ENCODE data around the gene MEAK7. TPM values are rescaled to one million over a fixed set of nuclear protein-coding genes. Genes with fewer than 3 reads are reported as not detected.

The MEAK7 gene
- polyA plus RNA-seq, 3 donors = 2.5 to 5.0 (median 4.7) TPM

DNA sequence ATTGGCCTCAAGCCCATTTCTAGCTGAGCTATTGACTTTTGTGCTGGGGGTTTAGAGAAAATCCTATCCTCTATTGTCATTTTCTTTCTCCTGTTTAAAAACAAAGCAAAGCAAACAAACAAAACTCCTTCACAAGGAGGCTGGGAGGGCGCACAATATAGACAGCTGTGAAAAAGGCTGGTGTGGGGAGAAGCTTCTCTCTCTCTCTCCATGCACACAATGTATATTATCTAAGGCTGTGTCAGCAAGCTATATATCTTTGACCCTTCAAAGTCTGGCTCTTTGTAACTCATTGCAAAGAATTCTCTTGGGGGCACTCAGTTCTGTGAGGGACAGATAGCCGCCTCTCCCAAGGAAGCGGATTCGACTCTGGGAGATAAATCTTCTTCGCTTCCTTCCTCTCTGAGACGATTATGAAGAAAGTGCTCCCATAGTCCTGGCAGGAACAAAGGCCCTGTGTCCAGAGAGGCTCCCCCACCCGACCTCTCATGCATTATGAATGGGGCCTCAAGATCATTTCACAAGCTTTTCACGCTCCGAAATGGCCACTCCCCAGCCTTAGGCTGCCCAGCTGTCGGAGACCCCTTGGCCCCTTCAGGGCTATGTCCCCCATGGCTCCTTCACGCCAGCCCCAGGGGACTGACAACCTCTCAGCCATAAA is 33.2 kb upstream of the MEAK7 start:
- Mint-ChIP-seq H3K4me1 (peaks cover 10% of the 10 kb centered on the region), H3K4me3 (no peak overlapping the region), H3K36me3 (no peaks in the 10 kb centered on the region), H3K9me3 (peaks cover 0 to 6% (median 1%) of the 10 kb centered on the region in 7 donors), H3K27ac (no peak overlapping the region), H3K27me3 (ENCODE audit: low read depth in 3 of 3) (peaks cover 4 to 6% (median 5%) of the 10 kb centered on the region in 3 donors)
- no peaks in the 10 kb centered on the region for H3K27me3 ChIP-seq (ENCODE audit: control insufficient read depth in 2 of 2, insufficient read depth in 2 of 2, low read length in 2 of 2)
- peaks cover 13 to 17% of the 10 kb centered on the region in 2 donors for H3K4me1 ChIP-seq (ENCODE audit: control insufficient read depth in 1 of 2, insufficient read depth in 2 of 2, low read length in 2 of 2)
- no peaks in the 10 kb centered on the region for H3K79me2 ChIP-seq (ENCODE audit: insufficient read depth, low read length)
- no peak overlapping the region for H3K27ac ChIP-seq (ENCODE audit: low read depth in 1 of 2, low read length in 2 of 2)
- H3K9me3 ChIP-seq (replicated peaks in 1 of 2; ENCODE audit: control insufficient read depth in 1 of 2, insufficient read depth in 1 of 2, low read length in 2 of 2) = no peaks in the 10 kb centered on the region
- H3K9ac ChIP-seq (ENCODE audit: insufficient read depth, low read length, poor library complexity, severe bottlenecking) = no peak overlapping the region
- H3K4me3 ChIP-seq (replicated peaks in 1 of 3; ENCODE audit: low read depth in 2 of 3, low read length in 3 of 3) = no peak overlapping the region
- no peaks in the 10 kb centered on the region for H3K36me3 ChIP-seq (replicated peaks in 1 of 2; ENCODE audit: control insufficient read depth in 1 of 2, insufficient read depth in 2 of 2, low read length in 2 of 2)
- intact Hi-C loops (cut with micrococcal nuclease) = no loop called here
- TF ChIP-seq, protein P1, sequence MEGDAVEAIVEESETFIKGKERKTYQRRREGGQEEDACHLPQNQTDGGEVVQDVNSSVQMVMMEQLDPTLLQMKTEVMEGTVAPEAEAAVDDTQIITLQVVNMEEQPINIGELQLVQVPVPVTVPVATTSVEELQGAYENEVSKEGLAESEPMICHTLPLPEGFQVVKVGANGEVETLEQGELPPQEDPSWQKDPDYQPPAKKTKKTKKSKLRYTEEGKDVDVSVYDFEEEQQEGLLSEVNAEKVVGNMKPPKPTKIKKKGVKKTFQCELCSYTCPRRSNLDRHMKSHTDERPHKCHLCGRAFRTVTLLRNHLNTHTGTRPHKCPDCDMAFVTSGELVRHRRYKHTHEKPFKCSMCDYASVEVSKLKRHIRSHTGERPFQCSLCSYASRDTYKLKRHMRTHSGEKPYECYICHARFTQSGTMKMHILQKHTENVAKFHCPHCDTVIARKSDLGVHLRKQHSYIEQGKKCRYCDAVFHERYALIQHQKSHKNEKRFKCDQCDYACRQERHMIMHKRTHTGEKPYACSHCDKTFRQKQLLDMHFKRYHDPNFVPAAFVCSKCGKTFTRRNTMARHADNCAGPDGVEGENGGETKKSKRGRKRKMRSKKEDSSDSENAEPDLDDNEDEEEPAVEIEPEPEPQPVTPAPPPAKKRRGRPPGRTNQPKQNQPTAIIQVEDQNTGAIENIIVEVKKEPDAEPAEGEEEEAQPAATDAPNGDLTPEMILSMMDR (IDR thresholded peaks at IDR 0.05) = no peak
- H3K4me2 ChIP-seq (replicated peaks; ENCODE audit: extremely low read depth, low read length, poor library complexity, severe bottlenecking) = no peak overlapping the region
- 79% methylated on average over 10 of the region's 11 CpGs for WGBS (ENCODE audit: insufficient coverage)
- no peak overlapping the region for H2AFZ ChIP-seq (ENCODE audit: insufficient read depth, low read depth, low read length, poor library complexity, severe bottlenecking)
- no peak for DNase-seq
- no peaks in the 10 kb centered on the region for H4K20me1 ChIP-seq (ENCODE audit: insufficient read depth, low read length)

DNA sequence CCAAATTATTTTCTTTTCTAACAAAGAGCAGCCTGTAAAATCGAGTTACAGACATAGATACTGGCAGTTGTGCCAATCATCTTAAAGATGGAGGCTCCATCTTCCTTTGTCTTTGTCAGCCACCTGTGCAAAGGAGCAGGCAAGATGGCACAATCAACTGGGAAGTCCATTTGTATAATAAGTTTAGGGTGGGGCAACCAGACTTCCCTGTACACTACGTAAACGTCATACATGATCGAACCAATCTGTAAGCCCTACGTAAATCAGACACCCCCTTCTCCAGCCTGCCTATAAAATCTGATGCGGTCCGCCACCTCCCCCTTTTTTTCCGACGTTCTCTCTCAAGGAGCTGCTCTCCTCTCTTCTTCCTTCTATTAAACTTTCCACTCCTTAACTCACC is 31.4 kb upstream of the MEAK7 start:
- no peak overlapping the region for H3K27ac Mint-ChIP-seq
- no peaks in the 10 kb centered on the region for H4K20me1 ChIP-seq (ENCODE audit: insufficient read depth, low read length)
- H3K27me3 ChIP-seq (ENCODE audit: control insufficient read depth in 2 of 2, insufficient read depth in 2 of 2, low read length in 2 of 2) = no peaks in the 10 kb centered on the region
- H3K4me3 ChIP-seq (replicated peaks in 1 of 3; ENCODE audit: low read depth in 2 of 3, low read length in 3 of 3) = no peak overlapping the region
- H3K36me3 Mint-ChIP-seq = peaks cover 0 to 2% of the 10 kb centered on the region in 2 donors
- H3K36me3 ChIP-seq (replicated peaks in 1 of 2; ENCODE audit: control insufficient read depth in 1 of 2, insufficient read depth in 2 of 2, low read length in 2 of 2) = no peaks in the 10 kb centered on the region
- TF ChIP-seq, protein P1 (IDR thresholded peaks at IDR 0.05) = no peak
- H3K4me3 Mint-ChIP-seq = no peak overlapping the region
- peaks cover 16% of the 10 kb centered on the region for H3K4me1 Mint-ChIP-seq
- H3K4me1 ChIP-seq (ENCODE audit: control insufficient read depth in 1 of 2, insufficient read depth in 2 of 2, low read length in 2 of 2) = peaks cover 20 to 24% of the 10 kb centered on the region in 2 donors
- no peaks in the 10 kb centered on the region for H3K9me3 ChIP-seq (replicated peaks in 1 of 2; ENCODE audit: control insufficient read depth in 1 of 2, insufficient read depth in 1 of 2, low read length in 2 of 2)
- no peak overlapping the region for H3K27ac ChIP-seq (ENCODE audit: low read depth in 1 of 2, low read length in 2 of 2)
- H2AFZ ChIP-seq (ENCODE audit: insufficient read depth, low read depth, low read length, poor library complexity, severe bottlenecking) = no peak overlapping the region
- intact Hi-C loops (cut with micrococcal nuclease) = no loop called here
- no peak overlapping the region for H3K9ac ChIP-seq (ENCODE audit: insufficient read depth, low read length, poor library complexity, severe bottlenecking)
- 95% methylated on average over 6 of the region's 9 CpGs for WGBS (ENCODE audit: insufficient coverage)
- peaks cover 0 to 6% (median 1%) of the 10 kb centered on the region in 7 donors for H3K9me3 Mint-ChIP-seq
- H3K27me3 Mint-ChIP-seq (ENCODE audit: low read depth in 3 of 3) = peaks cover 4 to 14% (median 5%) of the 10 kb centered on the region in 3 donors
- H3K79me2 ChIP-seq (ENCODE audit: insufficient read depth, low read length) = no peaks in the 10 kb centered on the region
- no peak for DNase-seq
- no peak overlapping the region for H3K4me2 ChIP-seq (replicated peaks; ENCODE audit: extremely low read depth, low read length, poor library complexity, severe bottlenecking)
